Parietal lobe (tissue), 1 donor: ENCODE data around the gene MB. TPM values are rescaled to one million over a fixed set of nuclear protein-coding genes. Genes with fewer than 3 reads are reported as not detected.

Experiments
- total RNA-seq: library from RNA; depleted of rRNA; stranded (reverse); fragments of >200 nt; gene quantifications from one replicate; pipeline ENCODE4 v1.2.3, GENCODE V29; 2014

MB gene
- total RNA-seq, result not detected

DNA sequence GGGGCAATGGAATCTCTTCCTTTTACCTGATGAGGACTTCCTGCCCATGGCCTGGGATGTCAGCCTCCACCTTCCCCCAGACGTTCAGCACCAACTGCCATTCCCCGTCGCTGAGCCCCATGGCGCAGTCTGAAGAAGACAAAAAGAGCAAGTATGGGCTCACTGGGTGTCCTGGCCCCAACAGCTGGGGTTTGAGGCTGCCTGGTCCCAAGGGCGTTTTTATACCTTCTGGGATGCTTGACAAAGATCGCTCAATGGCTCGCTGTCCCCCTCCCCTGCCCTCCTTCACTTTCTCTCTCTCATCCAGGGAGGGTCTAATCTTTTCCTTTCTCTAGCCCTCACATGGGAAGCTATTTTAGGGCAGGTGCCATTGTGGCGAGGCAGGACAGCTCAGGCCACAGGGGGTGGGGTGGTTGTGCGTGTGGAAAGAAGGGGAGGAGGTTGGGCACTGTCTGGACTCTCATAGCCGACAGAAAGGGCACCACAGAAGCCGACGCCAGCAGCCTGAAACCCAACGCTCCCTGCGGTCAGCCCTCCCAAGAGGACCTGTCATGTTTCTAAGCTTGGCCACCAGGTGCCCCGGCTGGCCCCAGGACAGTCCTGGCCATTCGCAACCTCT, at the start of gene MB:
Gene MB (minus strand): TSS at position 193 of the 619 bp plus-strand sequence. CDS start 72 bp downstream, at position 121.

DNA sequence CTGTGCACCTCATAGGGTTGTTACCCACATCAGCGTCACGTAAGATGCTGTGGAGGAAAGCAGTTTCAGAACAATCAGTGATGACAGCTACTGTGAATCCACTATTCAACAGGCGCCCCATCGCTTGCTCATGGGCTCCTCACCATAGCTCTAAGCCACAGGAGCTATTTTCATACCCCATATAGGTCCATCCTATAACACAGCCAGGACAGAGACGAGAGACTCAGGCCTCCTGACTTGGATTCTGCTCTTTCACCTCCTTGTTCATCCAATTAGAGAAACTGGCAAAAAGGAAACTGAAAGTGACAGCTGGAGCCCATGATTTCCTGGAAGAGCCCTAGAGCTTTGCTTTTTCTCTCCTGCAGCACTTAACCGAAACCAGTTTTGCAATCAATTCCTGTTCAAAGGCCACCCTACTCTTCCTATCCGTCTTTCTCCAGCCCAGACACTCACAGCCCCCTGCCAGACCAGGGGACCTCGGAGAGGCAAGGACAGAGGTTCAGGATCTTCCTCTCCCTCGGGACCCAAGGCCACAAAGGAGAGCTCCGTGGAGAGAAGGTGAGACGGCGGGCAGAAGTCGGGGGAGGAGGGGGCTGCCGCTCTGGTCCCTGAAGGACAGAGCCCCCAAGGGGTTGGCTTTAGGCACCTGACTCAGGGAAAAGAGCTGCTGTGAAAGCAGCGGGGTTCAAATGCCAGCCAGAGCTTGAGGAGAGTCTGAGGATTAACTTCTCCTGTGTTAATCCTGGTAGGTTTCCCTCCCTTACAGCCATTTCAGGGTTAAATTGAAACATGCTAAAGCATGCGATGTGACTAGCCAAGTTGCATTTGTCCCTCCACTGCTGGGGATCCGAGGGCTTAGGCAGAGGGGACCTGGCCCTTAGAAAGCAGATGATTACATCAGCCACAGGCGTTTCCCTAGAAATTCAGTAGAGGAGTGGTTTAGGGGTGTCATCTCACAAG, 31.2 kb upstream of the MB start, which contains the start of gene APOL6:
Gene APOL6 (plus strand): TSS at position 381 of the 960 bp plus-strand sequence. CDS start 7,980 bp downstream, outside the sequence.

Other genes starting within 250 kb of the MB start
- gene HMOX1, start 236.2 kb downstream of the MB start, total RNA-seq, result 1.6 TPM
- gene MCM5, start 217.2 kb downstream of the MB start, total RNA-seq, result 26.3 TPM
- gene RASD2, start 76.5 kb downstream of the MB start, total RNA-seq, result 0.94 TPM
- 0.63 TPM for gene APOL6, start 31.1 kb upstream of the MB start, total RNA-seq
- gene APOL5, start 100.5 kb upstream of the MB start, total RNA-seq, result not detected